Measurements from ENCODE around the gene XYLT1.

The XYLT1 gene

DNA sequence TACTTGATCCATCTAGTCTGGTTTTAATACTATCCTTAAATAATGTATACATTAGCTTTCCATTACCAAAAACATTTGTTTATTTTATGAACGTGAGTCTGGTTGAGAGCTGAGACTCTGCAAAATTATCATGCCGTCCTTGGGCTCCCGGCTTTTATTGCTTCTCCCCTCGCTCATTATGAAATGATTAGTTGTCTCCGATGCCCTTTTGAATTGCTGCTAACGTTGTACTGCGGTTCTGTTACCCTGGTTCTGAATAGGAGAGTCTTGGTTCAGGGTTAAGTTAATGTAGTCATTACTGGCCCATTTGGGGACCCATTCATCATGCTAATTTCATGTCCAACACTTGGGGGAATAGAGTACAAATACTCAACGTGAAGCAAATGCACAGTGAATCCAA lies 12.8 kb downstream of the XYLT1 start:
- DNase-seq (ENCODE audit: low read depth) = no peak

DNA sequence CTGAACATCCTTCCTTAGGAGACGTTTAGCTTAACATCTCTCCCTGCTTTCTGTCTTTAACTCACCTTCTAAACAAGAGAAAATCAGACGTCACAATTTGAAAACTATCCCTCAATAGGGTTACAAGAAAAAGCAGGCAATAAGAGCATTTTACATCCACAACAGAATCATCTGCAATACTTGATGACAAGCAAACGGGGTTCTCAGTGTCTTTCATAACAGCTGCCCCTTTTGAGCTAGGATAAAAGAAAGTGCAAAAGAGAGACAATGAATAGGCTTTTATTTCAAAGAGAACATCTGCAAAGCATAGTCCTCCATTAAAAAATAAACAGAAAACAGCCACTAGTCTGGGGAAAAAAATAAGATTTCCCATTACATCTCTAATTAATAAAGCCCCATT lies 13.2 kb downstream of the XYLT1 start:
- no peak for DNase-seq (ENCODE audit: low read depth)

DNA sequence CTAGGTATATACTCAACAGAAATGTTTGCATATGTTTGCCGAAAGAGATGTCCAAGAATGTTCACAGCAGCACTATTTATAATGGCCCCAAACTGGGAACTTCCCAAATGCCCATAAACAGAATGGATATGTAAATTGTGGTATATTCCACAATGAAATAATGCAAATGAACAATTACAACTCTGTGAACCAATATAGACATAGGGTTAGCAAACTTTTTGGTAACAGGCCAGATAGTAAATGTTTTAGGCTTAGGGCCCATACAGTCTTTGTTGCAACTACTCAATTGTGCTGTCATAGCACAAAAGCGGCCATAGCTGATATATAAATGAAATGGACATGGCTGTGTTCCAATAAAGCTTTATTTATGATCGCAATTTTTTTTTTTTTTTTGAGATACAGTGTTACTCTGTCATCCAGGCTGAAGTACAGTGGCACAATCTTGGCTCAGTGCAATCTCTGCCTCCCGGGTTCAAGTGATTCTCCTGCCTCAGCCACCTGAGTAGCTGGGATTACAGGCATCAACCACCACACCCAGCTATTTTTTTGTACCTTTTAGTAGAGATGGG lies 16.5 kb downstream of the XYLT1 start:
- DNase-seq (ENCODE audit: low read depth) = no peak

GRCh38 chr16:17453364-17454038 lies 17.3 kb downstream of the XYLT1 start:
- DNase-seq (ENCODE audit: low read depth) = no peak

DNA sequence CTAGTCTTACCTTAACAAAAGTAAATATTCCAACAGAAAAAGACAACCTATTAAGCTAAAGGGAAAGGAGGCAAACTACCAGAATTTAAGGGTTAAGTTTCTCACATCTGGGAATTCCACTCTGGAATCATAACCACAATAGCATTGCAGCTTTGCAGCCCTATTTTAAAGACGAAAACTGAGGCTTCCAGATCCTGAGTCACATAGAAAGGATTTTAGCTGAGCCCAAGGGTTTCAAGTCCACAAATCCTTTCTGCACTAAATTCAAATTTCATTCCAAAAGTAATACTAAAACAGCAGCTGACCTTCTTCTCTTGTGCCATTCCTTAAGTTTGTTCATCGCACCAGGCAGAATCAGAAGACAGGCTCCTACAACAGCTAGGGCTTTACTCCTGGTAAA lies 17.8 kb downstream of the XYLT1 start:
- no peak for DNase-seq (ENCODE audit: low read depth)

GRCh38 chr16:17451843-17452242 lies 18.9 kb downstream of the XYLT1 start:
- no peak for DNase-seq (ENCODE audit: low read depth)

- DNase-seq (ENCODE audit: low read depth) = no peak
Measured at GRCh38 chr16:17450291-17450690, 20.5 kb downstream of the XYLT1 start.

DNA sequence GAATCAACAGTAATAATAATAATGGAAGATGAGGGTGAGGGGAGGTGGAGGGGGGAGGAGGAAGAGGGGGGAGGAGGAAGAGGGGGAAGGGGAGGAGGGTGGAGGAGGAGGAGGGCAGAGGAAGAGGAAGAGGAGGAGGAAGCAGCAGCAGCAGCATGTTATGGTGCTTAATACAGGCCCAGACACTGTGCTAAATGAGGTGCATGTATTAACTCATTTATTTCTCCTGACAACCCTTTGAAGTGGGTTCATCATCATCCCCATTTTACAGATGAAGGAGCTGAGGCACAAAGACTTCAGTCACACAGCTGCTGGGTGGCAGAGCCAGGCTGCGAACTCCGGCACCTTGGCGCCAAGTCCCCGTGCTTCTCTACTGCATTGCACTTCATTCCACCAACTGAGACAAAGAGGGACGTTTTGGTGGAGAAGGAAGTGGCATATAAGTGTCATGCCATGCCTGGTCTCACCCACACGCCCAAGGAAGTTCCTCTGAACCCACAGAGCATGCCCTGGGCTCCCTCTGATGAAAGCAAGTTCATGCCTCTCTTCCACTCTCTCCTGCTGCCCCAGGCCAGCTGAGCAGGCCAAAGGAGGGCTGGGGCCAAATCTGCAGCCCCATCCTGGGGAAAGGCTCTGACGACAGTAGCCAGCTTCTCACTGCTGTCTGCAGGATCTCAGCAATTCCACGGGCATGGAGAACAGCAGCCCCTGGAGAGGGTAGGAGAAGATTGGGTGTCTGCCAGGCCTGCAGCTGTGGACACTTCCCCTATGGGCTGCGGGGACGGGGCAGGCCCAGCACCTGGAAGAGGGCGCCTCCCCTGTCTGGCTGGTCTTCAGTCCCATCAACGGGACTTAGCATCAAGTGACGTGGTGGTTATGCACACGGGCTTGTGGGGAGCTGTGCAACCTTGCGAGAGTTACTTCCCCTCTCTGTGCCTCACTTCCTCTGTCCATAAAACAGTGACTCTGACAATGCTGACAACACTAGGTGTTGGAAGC lies 21.8 kb downstream of the XYLT1 start:
- no peak for DNase-seq (ENCODE audit: low read depth)

GRCh38 chr16:17447101-17447569 lies 23.6 kb downstream of the XYLT1 start:
- DNase-seq (ENCODE audit: low read depth) = no peak

GRCh38 chr16:17446661-17447060 lies 24.1 kb downstream of the XYLT1 start:
- DNase-seq (ENCODE audit: low read depth) = no peak

DNA sequence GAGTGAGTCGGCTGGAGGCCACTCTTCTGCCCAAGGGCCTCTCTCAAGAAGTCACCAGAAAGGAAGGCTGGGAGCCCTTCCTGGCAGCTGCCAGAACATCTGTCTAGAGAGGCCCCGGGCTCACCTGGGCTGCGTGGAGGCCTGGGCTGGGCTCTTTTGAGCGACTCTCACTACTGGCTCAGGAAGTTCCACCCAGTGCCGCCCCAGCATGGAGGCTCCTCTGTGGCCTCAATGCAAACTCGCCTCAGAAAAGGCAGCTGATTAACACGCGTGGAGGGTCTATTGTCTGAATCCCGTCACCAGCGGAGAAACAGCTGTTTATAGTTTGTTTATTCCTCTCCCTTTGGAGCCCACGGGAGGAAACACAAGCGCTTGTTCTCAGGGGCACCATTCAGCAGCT lies 25.3 kb downstream of the XYLT1 start:
- DNase-seq (ENCODE audit: low read depth) = no peak

GRCh38 chr16:17444658-17445057 lies 26.1 kb downstream of the XYLT1 start:
- DNase-seq (ENCODE audit: low read depth) = no peak

DNA sequence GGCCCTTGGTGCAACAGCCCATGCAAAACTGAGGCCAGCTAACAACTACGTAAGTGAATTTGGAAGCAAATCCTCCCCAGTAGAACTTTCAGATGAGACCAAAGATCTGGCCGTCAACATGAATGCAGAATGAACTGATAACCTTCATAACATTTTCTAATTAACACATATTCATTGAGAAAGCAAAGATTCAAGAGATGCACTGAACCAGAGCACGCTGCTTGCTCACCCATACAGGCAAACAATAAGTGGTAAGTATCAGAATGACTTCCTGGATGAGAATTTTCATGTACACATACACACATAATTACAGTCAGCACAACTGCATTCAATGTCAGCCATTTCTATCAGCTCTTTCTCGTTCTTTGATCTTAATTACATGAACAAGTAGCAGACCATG lies 30.6 kb downstream of the XYLT1 start:
- no peak for DNase-seq (ENCODE audit: low read depth)

DNA sequence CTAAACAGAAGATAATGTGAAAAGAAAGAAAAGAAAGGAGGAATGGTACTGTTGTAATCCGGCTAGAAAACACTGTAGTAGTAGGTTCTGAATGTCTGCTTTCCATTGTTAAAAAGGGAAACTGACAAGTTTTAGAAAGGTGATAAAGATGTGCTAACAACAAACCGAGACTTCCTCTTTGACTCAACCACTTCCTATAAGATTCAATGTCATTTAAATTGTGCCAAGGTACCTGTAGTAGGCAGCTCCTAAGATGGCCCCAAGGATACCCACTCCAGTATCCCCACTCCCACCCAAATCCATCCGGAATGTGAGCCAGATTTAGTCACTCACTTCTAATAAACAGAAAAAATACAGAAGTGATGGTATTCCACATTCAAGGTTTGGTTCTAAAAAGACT lies 31.2 kb downstream of the XYLT1 start:
- no peak for DNase-seq (ENCODE audit: low read depth)

DNA sequence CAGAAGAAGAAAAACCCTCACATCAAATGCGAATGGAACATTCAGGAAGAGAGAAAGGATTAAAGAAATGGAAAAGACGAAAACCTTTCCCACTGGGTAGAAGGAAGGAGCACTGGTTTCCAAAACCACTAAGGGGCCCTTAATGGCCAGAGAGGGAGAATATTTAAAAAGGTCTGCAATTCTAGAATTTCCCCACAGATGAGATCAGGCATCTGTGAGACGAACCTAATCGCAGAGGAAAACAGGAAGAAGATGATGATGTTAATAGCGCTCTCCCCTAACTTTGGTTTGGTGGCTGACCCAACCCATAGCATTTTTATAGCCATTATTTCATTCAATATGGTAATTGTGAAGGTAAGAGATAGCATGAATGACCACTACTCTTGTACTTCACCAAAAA lies 32.8 kb downstream of the XYLT1 start:
- no peak for DNase-seq (ENCODE audit: low read depth)

- DNase-seq (ENCODE audit: low read depth) = no peak
Measured at GRCh38 chr16:17437127-17437720, 33.5 kb downstream of the XYLT1 start.

DNA sequence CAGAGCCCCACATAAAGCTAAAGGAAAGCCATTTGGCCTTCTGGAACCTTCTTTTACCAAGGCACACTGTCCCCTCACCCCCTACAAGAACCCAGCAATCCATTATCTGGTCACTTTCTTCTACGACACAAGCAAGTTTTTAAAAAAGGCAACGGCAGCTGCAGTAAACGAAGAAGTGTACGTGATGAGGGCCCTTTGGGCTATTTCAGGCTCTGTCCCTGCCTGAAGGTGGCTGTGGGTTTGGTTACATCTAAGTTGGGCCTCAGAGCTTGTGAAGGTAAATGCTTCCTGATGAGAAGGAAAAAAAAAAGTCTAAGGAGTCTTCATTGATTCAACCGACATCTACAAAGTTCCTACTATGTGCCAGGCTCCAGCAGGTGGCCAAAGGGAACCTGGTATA lies 35.4 kb downstream of the XYLT1 start:
- no peak for DNase-seq (ENCODE audit: low read depth)

DNA sequence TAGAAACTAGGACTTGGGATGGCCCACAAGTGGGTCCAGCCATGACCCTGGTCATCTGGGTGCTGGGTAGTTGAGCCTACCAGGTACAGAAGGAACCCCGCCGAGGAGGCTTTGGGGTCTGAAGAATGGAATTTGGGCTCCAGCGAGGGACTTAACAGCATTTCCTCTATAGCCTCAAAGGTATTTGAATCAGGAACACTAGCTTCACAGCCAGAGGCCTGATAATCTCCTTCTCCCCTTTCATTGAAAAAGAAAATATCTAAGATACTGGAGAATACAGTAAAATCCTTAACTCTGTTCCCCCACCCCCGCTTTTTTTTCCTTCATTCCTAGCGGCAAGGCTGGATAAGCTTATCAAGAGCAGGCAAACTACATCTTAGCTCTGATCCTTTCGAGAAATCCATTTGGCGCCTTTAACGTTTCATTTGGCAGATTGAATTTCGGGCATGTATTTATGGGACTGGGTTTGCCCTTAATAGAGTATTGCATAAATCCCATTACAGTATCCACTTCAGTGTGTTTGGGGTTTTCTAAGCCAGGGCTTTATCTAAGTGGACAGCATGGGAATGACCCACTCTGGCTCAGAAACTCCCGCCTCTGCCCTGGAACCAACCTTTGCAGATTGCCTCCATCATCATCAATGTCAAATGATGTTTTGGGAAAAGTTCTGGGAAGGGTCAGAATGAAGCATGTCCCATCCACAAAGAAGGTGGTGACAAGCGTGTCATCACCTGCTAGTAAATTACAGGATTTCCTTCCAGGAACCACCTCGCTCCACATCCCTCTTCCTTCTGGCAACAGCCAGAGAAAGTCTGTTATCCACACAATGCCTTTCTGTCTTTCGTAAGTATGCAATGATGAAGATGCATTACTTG lies 36.9 kb downstream of the XYLT1 start:
- no peak for DNase-seq (ENCODE audit: low read depth)

DNA sequence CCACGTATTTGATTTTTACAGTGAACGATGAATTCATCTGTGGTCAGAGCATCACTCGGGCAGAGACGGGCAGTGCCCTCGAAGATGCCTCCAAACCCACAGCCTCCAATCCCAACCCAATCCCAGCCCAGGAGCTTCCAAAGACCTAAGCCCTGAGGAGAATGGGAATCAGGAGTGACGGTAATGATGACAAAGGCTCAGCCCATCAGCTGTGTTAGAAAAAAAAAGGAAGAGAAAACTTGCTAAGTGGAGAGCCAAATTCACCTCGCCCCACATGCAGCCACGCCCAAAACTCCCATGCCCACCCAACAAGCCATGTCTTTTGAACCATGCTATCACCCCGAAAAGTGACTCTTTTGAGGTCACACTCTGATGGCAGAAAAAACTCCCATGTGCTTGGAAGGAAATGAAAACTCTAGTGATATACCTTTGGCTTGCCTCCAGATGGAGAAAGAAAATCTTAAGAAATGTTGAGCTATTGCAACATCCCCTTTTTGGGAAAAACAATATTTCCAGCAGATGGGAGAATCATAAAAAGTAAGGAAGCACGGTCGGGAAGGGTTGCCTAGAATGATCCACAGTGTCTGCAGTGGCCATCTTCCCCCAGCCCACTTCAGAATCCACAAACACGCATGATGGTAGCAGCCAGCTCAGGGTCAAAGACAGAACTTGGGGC lies 37.7 kb downstream of the XYLT1 start:
- DNase-seq (ENCODE audit: low read depth) = no peak

GRCh38 chr16:17431968-17432625 lies 38.7 kb downstream of the XYLT1 start:
- no peak for DNase-seq (ENCODE audit: low read depth)

Data from stimulated activated CD8-positive, alpha-beta memory T cell treated with anti-CD3 and anti-CD28 coated beads, Interleukin-15, amount 100 ng/mL, for 24 hours (primary cell).